ENCODE results near the gene FGFR3. TPM values are rescaled to one million over a fixed set of nuclear protein-coding genes. Genes with fewer than 3 reads are reported as not detected.

The FGFR3 gene
- polyA plus RNA-seq (2012; ENCODE audit: insufficient read depth, insufficient read length, low read depth): 0.25 TPM

DNA sequence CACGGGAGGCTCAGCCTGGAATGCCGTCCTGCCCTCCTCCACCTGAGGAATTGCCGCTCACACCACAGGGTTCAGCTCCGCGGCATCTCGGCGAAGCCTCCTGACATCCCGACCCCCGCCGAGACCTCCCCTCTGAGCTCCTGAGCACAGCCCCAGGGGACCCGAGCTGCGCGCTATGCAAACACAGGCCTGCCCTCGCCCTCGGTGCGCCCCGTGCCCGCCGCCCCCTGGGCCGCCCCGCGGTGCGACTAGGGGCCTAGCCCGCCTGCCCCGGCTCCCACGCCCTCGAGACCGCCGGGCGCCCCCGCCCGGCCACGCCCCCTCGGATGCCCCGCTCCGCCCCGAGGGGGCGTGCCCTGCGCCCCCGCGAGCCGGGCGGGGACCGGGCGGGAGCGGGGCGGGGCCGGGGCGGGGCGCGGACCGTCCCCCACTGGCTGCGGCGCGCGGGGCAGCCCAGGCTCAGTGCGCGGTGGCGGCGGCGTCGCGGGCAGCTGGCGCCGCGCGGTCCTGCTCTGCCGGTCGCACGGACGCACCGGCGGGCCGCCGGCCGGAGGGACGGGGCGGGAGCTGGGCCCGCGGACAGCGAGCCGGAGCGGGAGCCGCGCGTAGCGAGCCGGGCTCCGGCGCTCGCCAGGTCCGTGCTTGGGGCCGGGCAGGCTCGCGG lies at the start of gene FGFR3:
Gene FGFR3 (plus strand): TSS at position 462 of the 664 bp plus-strand sequence. CDS start 642 bp downstream, outside the sequence.
- TF ChIP-seq, protein P1, sequence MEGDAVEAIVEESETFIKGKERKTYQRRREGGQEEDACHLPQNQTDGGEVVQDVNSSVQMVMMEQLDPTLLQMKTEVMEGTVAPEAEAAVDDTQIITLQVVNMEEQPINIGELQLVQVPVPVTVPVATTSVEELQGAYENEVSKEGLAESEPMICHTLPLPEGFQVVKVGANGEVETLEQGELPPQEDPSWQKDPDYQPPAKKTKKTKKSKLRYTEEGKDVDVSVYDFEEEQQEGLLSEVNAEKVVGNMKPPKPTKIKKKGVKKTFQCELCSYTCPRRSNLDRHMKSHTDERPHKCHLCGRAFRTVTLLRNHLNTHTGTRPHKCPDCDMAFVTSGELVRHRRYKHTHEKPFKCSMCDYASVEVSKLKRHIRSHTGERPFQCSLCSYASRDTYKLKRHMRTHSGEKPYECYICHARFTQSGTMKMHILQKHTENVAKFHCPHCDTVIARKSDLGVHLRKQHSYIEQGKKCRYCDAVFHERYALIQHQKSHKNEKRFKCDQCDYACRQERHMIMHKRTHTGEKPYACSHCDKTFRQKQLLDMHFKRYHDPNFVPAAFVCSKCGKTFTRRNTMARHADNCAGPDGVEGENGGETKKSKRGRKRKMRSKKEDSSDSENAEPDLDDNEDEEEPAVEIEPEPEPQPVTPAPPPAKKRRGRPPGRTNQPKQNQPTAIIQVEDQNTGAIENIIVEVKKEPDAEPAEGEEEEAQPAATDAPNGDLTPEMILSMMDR (IDR thresholded peaks at IDR 0.05; ENCODE audit: low read depth, low read length): no peak
- H3K27me3 ChIP-seq: peaks cover 32% of the 10 kb centered on the region
- H3K4me1 ChIP-seq: no peaks in the 10 kb centered on the region
- no peaks in the 10 kb centered on the region for H3K9me3 ChIP-seq
- H3K36me3 ChIP-seq: no peaks in the 10 kb centered on the region
- H3K4me3 ChIP-seq (ENCODE audit: low read depth, low read length): no peak within 1 kb of the TSS
- DNase-seq: peak; percentile 72

DNA sequence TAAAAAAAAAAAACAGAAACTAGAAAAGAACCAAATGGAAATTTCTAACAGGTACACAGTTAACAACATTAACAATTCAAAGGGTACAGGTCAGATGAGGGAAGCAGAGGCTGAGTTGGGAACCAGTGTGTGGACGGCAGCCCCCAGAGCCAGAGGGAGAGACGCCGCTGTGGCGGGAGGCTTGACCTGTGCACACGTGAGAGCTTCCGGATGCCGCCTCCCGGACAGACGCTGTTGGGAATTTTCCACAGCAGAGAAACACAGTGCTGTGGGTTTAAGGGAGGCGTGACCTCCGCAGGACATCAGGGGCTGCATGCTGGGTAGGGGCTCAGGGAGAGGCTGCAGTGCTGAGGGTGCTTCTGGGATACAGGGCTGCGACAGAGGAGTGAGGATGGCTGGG lies 49.5 kb upstream of the FGFR3 start:
- DNase-seq: no peak
- H3K9me3 ChIP-seq: no peaks in the 10 kb centered on the region
- H3K36me3 ChIP-seq: peaks cover 48% of the 10 kb centered on the region
- TF ChIP-seq, protein P1 (IDR thresholded peaks at IDR 0.05; ENCODE audit: low read depth, low read length): no peak
- H3K4me3 ChIP-seq (ENCODE audit: low read depth, low read length): no peak overlapping the region
- H3K27me3 ChIP-seq: no peaks in the 10 kb centered on the region
- H3K4me1 ChIP-seq: no peaks in the 10 kb centered on the region

DNA sequence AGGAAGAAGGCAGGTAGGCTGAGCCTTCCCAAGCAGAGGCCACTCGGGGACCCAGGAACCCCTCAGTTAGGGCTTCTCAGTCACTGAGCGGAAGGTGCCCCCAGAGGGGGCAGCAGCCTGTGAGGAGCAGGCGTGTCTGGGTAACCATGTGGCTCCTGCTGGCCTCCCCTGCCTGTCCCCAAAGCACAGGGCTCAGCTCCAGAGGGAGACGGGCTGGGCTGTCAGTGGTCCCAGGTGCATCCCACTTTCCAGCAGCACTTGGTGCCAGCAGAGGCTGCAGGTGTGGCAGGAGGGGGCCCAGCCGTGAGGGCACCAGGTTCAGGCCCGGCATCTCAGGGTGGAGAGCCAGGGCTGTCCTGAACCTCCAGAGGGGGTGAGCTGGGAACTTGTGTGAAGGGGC lies 49.1 kb upstream of the FGFR3 start:
- H3K4me1 ChIP-seq: no peaks in the 10 kb centered on the region
- H3K9me3 ChIP-seq: no peaks in the 10 kb centered on the region
- H3K4me3 ChIP-seq (ENCODE audit: low read depth, low read length): no peak overlapping the region
- no peaks in the 10 kb centered on the region for H3K27me3 ChIP-seq
- TF ChIP-seq, protein P1 (IDR thresholded peaks at IDR 0.05; ENCODE audit: low read depth, low read length): no peak
- no peak for DNase-seq
- H3K36me3 ChIP-seq: peaks cover 43% of the 10 kb centered on the region

DNA sequence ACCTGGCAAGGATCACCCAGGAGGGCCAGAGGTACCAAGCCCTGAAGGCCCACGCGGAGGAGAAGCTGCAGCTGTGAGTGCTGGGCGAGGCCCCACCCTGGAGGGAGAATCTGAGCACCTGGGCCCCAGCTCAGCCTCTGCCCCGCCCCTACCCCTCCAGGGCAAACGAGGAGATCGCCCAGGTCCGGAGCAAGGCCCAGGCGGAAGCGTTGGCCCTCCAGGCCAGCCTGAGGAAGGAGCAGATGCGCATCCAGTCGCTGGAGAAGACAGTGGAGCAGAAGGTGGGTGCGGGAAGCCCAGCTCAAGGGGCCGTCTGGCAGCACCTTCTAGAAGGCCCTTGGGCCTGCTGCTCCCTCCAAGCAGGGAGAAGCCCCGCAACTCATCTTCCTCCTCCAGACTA lies 48.5 kb upstream of the FGFR3 start:
- TF ChIP-seq, protein P1 (IDR thresholded peaks at IDR 0.05; ENCODE audit: low read depth, low read length): no peak
- H3K4me3 ChIP-seq (ENCODE audit: low read depth, low read length): no peak overlapping the region
- no peak for DNase-seq
- no peaks in the 10 kb centered on the region for H3K4me1 ChIP-seq
- no peaks in the 10 kb centered on the region for H3K27me3 ChIP-seq
- peaks cover 38% of the 10 kb centered on the region for H3K36me3 ChIP-seq
- no peaks in the 10 kb centered on the region for H3K9me3 ChIP-seq

DNA sequence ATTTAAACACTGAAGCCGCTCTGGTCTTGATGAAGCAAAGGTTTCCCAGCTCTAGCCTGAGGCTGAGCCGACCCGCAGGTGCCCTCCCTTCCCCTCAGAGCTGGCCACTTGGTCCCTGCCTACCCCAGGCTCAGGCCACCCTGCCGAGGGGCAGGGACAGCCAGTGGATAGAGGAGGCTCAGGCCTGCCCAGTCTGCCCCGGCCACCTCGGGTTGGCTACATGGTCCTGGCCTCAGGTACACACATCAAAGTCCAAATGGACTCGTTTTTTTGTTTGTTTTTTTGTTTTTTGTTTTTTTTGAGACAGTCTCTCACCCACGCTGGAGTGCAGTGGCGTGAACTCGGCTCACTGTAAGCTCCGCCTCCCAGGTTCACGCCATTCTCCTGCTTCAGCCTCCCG lies 47.9 kb upstream of the FGFR3 start:
- no peak overlapping the region for H3K4me3 ChIP-seq (ENCODE audit: low read depth, low read length)
- no peaks in the 10 kb centered on the region for H3K9me3 ChIP-seq
- DNase-seq: no peak
- peaks cover 34% of the 10 kb centered on the region for H3K36me3 ChIP-seq
- no peaks in the 10 kb centered on the region for H3K27me3 ChIP-seq
- H3K4me1 ChIP-seq: no peaks in the 10 kb centered on the region
- TF ChIP-seq, protein P1 (IDR thresholded peaks at IDR 0.05; ENCODE audit: low read depth, low read length): no peak

DNA sequence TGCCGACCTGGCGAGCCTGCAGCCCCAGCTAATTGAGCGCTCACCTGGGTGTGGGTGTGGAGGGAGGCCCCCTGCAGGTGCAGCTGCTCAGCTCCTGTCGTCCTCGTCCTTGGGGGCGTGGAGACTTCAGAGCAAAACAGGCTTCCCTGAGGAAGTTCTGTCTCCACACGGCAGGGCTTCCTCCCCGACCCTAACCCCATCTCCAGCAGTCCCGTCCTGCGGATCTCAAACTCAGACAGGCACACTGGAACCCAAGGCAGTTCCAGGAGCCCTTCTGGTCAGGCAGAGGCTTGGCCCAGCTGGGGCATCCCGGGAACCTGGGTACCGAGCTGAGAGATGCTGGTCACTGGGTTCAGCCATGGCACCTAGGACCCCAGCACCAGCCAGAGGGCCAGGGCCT lies 47.4 kb upstream of the FGFR3 start:
- Histone ChIP-seq H3K9me3 (no peaks in the 10 kb centered on the region), H3K36me3 (peaks cover 29% of the 10 kb centered on the region), H3K27me3 (no peaks in the 10 kb centered on the region), H3K4me1 (no peaks in the 10 kb centered on the region), H3K4me3 (ENCODE audit: low read depth, low read length) (no peak overlapping the region)
- TF ChIP-seq, protein P1 (IDR thresholded peaks at IDR 0.05; ENCODE audit: low read depth, low read length): no peak
- DNase-seq: no peak
